ENCODE measurements around the gene SOCS6.

DNA sequence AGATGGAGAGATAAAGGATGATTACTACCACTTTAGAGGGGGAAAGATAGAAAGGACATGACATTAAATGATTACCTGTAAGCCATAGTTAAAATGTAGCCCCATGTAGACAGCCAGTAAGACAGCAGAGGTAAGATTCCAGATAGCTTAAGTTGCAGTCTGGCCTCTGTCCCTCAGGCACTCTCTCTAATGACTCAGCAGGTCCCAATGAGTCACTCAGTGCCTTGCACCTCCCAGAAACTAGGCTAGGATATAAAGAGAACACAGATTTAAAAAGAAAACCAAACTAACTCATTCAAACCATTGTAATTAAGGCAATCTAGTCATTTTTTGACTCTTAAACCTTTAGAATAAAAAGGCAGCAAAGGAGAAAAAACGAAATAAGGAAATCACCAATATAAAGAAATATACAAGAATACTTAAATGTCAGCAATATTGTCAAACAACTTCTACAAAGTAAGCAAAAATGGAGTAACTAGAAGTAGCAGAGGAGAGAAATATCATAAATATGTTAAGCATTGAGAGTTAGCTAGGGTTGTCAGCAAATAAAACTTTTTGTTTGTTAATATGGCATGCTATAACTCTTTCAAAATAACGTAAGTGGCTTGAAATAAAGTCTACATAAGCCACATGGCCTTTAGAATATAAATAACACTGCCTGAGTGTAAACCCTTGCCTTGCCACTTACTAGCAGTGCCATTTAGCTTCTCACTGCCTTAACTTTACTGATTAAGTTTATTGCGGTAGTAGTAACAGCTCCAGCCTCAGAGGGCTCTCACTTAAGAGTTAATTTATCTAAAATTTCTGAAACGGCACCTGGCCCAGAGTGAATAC, 48.5 kb downstream of the SOCS6 start:
- TF ChIP-seq, protein P1, sequence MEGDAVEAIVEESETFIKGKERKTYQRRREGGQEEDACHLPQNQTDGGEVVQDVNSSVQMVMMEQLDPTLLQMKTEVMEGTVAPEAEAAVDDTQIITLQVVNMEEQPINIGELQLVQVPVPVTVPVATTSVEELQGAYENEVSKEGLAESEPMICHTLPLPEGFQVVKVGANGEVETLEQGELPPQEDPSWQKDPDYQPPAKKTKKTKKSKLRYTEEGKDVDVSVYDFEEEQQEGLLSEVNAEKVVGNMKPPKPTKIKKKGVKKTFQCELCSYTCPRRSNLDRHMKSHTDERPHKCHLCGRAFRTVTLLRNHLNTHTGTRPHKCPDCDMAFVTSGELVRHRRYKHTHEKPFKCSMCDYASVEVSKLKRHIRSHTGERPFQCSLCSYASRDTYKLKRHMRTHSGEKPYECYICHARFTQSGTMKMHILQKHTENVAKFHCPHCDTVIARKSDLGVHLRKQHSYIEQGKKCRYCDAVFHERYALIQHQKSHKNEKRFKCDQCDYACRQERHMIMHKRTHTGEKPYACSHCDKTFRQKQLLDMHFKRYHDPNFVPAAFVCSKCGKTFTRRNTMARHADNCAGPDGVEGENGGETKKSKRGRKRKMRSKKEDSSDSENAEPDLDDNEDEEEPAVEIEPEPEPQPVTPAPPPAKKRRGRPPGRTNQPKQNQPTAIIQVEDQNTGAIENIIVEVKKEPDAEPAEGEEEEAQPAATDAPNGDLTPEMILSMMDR (IDR thresholded peaks at IDR 0.05): no peak
- TF ChIP-seq POLR2AphosphoS5 (IDR thresholded peaks at IDR 0.05; ENCODE audit: insufficient read depth in 1 of 2, low read depth in 1 of 2) (peak in 1 of 2 donors; percentile 18), POLR2A (IDR thresholded peaks at IDR 0.05) (no peak)
